DND-41 (cell line): ENCODE measurements around the gene PGM2L1.

Experiments used
- CTCF ChIP-seq: IDR thresholded peaks from 2 replicates; pipeline ENCODE4 v1.5.1; 2012; ENCODE audit warnings: borderline replicate concordance, low read length, moderate library complexity, mild to moderate bottlenecking; ENCODE audit not compliant: poor library complexity, severe bottlenecking; ENCODE audit errors: extremely low read depth
- EZH2 ChIP-seq: IDR thresholded peaks from 3 replicates; pipeline ENCODE4 v1.6.1; 2012; ENCODE audit warnings: borderline replicate concordance, low read depth, mild to moderate bottlenecking, moderate library complexity, low read length, inconsistent platforms; ENCODE audit not compliant: severe bottlenecking

GRCh38 chr11:74312326-74312725, 85.9 kb downstream of the PGM2L1 start:
- TF ChIP-seq CTCF (no peak), EZH2 (no peak)
